Measurements from ENCODE around the gene ELAVL3.

- TF ChIP-seq POLR2AphosphoS5 (IDR thresholded peaks at IDR 0.05) = no peak
- TF ChIP-seq POLR2A (IDR thresholded peaks at IDR 0.05) = no peak
These were observed 25.3 kb upstream of the ELAVL3 start for GRCh38 chr19:11506101-11506555.

Data from upper lobe of left lung (tissue), 4 donors.